WI38 (cell line): ENCODE measurements around the gene PLPP1.

Experiments
- H3K4me3 ChIP-seq: 2 replicates; pipeline ENCODE4 v1.5.1; 2011; ENCODE audit warnings: low read depth, mild to moderate bottlenecking, control low read depth, low read length
- CTCF ChIP-seq: IDR thresholded peaks from 2 replicates; pipeline ENCODE4 v1.5.1; 2012; ENCODE audit warnings: low read depth, mild to moderate bottlenecking, control low read depth, low read length

PLPP1 gene

GRCh38 chr5:55438998-55439397 is 95.8 kb downstream of the PLPP1 start:
- no peak overlapping the region for H3K4me3 ChIP-seq
- TF ChIP-seq CTCF, result no peak

GRCh38 chr5:55437859-55438206 is 96.9 kb downstream of the PLPP1 start:
- H3K4me3 ChIP-seq, result no peak overlapping the region

DNA sequence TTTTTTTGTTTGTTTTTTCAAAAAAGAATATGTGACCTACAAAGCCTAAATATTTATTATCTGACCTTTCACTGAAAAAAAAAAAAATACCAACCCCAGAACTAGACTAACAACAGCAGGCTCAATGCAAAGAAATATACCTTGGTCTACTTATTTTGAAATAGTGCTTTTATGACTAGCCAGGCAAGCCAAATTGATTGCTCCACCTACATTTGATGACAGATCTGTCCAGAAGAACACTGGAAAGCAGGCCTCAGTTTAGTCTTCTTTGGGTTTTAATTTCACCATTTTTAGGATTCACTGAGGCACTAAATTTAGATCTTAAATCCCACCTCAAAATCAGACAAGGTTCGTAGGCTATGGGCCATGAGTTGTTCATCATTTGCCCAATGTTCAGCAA is 97.3 kb downstream of the PLPP1 start:
- no peak for TF ChIP-seq CTCF
- no peak overlapping the region for H3K4me3 ChIP-seq

More at GRCh38 chr5:55437859-55438206, 96.9 kb downstream of the PLPP1 start:
- no peak for TF ChIP-seq CTCF

DNA sequence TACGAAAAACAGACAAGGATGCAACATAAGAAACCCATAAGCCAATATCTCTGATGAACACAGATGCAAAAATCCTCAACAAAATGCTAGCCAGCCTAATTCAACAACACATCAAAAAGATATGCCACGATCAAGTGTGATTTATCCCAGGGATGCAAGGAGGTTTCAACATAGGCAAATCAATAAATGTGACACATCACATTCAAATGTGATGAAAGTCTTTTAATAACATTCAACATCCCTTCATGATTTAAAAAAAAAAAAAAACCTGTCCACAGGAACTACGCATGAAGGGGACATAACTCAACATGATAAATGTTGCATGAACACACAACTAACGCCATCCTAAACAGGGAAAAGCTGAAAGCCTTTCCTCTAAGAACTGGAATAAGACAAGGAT is 102.2 kb downstream of the PLPP1 start:
- H3K4me3 ChIP-seq, result no peak overlapping the region
- TF ChIP-seq CTCF, result no peak

DNA sequence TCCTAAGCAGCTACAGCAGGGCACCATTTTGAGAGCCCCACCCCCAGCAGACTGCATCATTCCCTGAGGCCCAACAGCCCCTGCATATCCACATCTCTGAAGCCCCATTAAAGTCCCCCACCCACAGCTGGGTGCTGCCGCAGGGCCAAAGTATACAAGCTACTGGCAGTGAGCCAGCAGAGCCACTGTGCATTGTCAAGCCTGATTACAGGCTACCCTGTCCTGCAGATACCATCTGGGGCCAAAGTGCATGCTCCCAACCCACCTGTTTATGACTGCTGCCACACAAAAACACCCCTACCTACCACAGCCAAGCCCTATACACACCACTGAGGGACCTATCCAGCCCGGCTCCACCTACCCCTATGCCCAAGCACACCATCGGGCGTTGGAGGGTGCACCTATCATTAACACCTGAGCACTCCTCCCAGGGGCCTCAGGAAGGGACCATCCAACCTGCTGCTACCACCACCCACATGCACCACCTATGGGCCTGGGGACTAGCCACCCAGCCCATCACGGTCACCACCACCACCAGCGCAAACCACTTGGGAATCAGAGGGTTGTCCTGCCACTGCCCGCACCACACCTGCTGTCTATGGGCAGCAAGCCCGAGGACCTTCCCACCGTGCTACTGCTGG is 105.0 kb downstream of the PLPP1 start:
- TF ChIP-seq CTCF, result no peak

GRCh38 chr5:55429221-55429612 is 105.5 kb downstream of the PLPP1 start:
- TF ChIP-seq CTCF, result no peak
- H3K4me3 ChIP-seq, result no peak overlapping the region

More for the DNA sequence above, 105.0 kb downstream of the PLPP1 start:
- no peak overlapping the region for H3K4me3 ChIP-seq

GRCh38 chr5:55427157-55427556 is 107.6 kb downstream of the PLPP1 start:
- TF ChIP-seq CTCF, result no peak
- H3K4me3 ChIP-seq, result no peak overlapping the region
